GM23248 (cell line): ENCODE results near the gene TNFRSF1B.

Experiments used
- EZH2 ChIP-seq: fragments of 200-600 bp; sonication (generic); IDR thresholded peaks from 2 replicates; pipeline ENCODE4 v1.6.1; 2018; ENCODE audit warnings: antibody characterized with exemption, mild to moderate bottlenecking; ENCODE audit not compliant: insufficient read depth, poor library complexity, severe bottlenecking
- EZH2phosphoT487 ChIP-seq: fragments of 200-600 bp; sonication (generic); IDR thresholded peaks from 2 replicates; pipeline ENCODE4 v1.6.1; 2018; ENCODE audit warnings: antibody characterized with exemption, moderate library complexity, mild to moderate bottlenecking, low read depth; ENCODE audit not compliant: insufficient read depth

DNA sequence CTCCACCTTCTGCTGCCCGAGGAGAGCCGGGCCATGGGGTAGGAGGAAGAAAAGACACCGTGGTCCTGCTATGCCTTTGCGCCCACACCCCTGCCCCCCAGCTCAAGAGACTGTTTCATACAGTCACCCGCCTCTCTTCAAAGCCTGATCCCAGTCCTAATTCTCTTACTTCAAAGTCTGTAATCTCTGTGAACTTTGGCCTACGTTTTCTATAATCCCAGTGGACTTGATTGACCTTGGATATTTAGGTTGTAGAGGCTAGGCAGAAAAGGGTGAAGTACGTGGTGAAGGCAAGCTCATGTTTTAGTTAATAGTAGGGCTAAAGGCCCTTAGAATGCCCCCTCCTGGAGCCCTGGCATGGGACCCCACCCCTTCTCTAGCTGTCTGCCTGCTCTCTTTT is 91.5 kb downstream of the TNFRSF1B start:
- TF ChIP-seq EZH2 (no peak), EZH2phosphoT487 (no peak)
